T-helper 2 cell treated with Interferon-gamma antibody and Interleukin-4, amounts not matched to agents 100 ng/mL and 5 ng/mL, for 36 hours (primary cell): ENCODE measurements around the gene CIDEB. TPM values are rescaled to one million over a fixed set of nuclear protein-coding genes. Genes with fewer than 3 reads are reported as not detected.

ENCODE experiments used
- intact Hi-C: fragments of 100-400 bp; cut with micrococcal nuclease; formaldehyde crosslinking; loops from one replicate; pipeline ENCODE4 v1.15.1; 2023
- total RNA-seq: library from RNA; stranded (reverse); gene quantifications from 2 replicates; pipeline ENCODE4 v1.2.3, GENCODE V29; 2022

CIDEB gene
- total RNA-seq, 1 donor from 2014 or later, result 29.5 TPM

DNA sequence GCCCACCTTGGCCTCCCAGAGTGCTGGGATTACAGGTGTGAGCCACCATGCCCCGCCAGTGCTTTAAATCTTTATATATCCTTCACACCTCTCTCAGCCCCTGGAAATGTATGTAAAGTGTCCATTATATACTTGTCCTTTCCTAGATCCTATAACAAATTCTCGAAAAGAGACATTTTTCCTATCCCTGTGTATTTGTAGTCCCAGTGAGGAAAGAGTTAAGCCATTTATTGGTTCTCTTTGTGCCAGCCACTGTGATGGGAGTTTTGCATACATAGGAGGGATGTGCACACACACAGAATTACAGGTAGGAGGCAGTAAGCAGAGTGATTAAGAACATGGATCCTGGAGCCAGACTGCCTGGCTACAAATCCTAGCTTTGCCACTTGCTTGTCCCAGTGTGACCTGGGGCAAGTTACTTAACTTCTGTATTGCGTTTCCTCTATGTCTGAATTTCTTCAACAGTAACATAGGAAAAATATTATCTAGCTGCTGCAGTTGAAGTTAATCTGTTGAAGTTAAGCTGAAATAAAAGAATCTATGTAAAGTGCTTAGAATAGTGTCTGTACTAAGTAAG, 34.3 kb downstream of the CIDEB start:
- intact Hi-C loops, result no loop called here

DNA sequence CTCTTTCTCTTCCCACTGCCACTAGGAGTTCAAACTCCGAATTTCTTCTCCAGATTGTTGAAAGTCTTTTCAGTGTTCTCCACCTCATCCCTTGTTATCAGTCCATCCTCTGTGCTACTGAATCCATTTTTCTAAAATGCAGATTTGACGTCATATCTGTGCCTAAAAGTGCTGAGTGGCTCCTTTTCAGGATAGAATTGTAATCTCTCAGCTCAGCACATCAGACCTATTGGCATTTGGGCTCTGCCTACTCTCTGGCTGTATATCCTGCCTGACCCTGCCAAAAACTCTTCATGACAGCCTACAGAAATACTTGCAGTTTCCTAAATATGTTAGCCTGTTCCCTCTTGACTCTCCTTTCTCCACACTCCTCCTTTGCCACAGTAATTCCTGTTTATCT, 35.3 kb downstream of the CIDEB start:
- intact Hi-C loops, result no loop called here

DNA sequence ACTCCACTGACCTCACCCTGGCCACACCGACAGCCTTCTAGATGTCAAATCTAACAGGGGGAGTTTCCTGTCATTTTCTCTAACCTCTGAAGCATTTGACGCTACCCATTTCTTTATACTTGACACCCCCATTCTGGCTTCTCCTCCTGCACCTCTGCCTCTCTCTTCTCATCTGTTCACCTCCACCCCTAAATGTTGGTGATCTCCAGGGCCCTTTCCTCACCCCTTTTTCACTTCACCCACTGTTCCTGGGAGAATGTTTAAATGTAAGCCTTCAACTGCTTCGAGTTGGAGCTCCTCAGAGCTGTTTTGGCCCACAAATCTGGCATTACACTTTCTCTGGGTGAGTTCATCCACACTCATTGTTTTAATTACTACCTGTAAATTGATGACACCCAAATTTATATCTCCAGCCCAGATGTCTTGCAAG, 35.9 kb downstream of the CIDEB start:
- intact Hi-C loops, result loop anchor here (1.0 kb wide), 8 partner anchors 27 to 170 kb away; partner anchors contain the start of genes DHRS1, GMPR2, MDP1 and NEDD8

DNA sequence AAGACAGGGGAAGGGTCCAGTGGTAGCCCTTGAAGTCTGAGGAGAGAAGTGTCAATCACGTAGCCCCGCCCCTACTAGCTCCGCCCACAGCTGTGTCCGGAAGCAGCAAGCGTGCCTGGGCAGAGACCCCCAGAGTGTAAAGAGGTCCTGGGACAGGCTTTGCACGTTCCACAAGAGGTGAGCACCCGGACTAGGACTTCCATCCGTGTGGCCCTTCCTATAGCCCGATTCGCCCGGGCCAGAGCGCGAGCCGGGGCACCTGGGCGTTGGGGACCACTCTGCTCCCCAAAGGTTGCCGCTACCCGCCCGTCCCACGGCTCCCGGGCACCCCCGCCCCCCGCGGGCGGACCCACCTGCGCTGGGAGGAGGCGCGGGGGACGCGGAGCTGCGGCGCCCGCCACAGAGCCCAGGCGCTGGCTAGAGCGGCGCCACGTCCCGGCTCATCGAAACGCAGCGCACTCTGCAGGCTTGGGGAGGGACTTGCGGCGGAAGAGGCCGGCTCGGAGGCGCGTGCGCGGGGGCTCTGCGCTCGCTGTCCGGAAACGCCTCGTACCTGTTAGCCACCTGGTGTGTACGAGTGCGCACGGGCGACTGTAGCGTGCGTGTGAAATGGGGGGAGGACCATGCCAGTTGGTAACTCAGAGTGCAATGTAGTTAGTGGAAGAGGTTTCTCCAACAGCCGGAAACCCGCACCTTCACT, 36.5 kb downstream of the CIDEB start, which contains the start of gene RABGGTA:
Gene RABGGTA, minus strand, starts transcription at position 464 of the 700 bp plus-strand sequence. CDS start 482 bp downstream, outside the sequence.
- intact Hi-C loops, result loop anchor here (1.0 kb wide), 8 partner anchors 28 to 171 kb away; partner anchors contain the start of genes DHRS1, GMPR2, MDP1 and NEDD8

GRCh38 chr14:24270537-24271133, 37.1 kb downstream of the CIDEB start:
- intact Hi-C loops, result loop anchor here (1.0 kb wide), 8 partner anchors 28 to 172 kb away; partner anchors contain the start of genes DHRS1, GMPR2, MDP1 and NEDD8

GRCh38 chr14:24269910-24270536, 37.8 kb downstream of the CIDEB start:
- intact Hi-C loops, result no loop called here

DNA sequence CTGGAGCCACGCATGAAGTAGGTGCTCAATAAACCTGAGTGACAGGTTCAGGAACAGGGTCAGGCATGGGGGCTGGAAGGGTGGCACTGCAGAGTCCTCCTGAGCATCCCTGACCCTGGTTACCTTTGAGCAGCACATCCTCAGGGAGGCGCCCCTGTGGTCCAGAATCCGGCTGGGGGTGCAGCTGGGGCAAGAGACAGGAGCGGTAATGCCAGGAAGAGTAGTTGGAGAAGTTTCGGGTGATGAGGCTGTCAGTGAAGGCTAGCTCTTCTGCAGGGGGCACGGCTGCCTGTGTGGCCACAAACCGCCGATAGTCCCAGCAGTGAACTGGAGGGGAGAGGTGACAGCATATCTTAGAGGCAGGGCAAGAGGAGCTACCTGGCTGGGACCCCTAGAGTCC, 38.4 kb downstream of the CIDEB start:
- intact Hi-C loops, result no loop called here

DNA sequence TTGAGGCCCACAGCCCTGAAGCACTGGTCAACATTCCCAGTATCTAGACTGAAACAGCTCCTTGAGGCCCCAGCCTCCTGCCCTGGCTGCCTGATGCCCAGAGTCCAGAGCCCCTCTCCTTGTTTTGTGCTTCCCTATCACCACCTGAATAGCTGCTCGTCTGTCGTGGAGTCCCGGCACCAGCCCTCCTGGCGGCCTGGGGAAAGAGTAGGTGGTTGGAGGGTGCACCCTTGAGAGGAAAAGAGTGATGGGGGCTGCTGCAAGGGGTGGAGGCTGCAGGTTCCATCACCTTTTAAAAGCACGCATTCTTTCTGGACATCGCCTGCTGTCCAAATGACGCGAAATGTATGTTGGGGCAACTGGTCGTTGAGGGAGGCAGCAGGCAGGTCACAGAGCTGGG, 39.6 kb downstream of the CIDEB start:
- intact Hi-C loops, result no loop called here

DNA sequence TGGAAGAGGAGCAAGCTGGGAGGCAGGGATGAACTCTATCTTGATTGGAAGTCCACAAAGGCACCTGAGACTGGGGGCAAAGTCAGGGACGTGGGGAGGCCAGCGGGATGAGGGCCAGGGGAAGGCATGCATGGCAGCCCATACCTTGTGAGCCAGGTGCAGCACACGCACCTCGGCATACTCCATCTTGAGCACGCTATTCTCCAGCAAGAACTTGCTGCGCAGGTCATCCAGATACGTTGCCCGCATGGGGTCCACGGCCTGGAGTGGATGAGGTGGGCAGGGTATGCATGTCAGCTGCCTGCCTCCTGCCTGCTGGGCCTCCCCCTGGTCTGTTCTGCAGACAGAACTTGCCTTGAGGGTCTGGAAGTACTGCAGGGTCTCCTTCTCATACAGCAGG, 40.3 kb downstream of the CIDEB start:
- intact Hi-C loops, result no loop called here

GRCh38 chr14:24266344-24267244, 41.2 kb downstream of the CIDEB start:
- intact Hi-C loops, result no loop called here

DNA sequence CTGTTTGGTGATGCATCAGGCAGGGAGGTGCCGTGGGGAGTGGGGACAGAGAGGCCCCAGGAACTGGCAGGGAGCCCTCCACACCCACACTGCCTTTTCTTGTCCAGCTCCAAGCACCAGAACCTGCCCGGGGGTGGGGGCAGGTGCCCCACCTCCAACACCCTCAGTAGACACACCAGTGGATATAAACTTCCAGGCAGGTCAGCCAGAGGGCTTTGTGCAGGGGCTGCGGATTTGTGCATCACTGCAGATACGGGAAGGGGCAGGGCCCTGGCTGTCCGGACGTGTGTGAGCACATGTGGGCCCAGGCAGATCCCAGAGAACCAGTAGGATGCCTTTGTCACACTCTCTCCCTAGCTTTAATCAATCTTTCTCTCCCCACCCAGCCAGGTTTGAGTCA, 43.5 kb downstream of the CIDEB start:
- intact Hi-C loops, result no loop called here

GRCh38 chr14:24263848-24264247, 43.9 kb downstream of the CIDEB start:
- intact Hi-C loops, result no loop called here

DNA sequence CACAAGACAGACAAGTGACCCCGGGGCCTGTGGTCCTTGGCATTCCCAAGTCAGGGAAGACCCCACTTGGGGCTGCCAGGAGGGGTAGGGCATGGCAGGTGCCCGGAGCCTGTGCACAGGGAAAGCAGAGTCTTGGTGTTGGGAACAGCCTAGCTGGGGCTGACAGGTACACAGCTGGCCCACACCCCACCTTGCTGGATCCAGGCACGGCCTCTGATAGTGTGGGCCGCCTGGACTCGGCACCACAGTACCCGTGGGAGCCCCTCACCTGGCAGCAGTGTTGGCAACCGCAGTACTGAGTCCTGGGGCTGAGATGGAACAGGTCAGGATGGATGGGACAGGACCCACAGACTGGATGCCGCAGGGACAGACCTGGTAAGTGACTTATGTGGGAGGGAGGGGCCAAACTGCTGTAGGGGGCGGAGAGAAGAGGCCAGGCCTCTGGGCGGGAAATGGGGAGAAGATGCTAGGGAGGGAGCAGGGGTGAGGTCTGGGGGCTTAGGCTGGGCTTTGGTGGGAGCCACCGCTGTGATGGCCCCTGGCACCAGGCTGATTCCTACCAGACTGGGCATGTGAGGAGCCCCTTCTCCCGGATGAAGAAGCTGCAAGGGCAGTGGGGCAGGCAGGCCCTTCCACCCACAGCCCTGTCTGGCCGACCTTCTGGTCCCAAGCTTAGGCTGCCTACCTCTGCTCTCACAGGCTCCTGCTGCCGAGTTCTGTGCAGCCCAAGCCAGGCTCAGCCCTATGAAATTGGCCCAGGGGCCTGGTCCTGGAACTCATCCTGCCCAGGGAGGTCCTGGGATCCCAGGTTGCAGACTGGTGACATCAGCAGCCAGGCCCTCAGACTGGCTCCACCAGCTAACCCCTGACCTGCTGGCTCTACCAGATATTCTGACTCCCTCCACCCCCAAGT, 44.7 kb downstream of the CIDEB start, which contains the start of gene TGM1:
Gene TGM1, minus strand, starts transcription at position 357 of the 913 bp plus-strand sequence. CDS start 825 bp downstream, outside the sequence.
- intact Hi-C loops, result no loop called here

GRCh38 chr14:24261969-24262327, 45.8 kb downstream of the CIDEB start:
- intact Hi-C loops, result no loop called here

- intact Hi-C loops, result no loop called here
These were observed 46.4 kb downstream of the CIDEB start for GRCh38 chr14:24261256-24261968.

DNA sequence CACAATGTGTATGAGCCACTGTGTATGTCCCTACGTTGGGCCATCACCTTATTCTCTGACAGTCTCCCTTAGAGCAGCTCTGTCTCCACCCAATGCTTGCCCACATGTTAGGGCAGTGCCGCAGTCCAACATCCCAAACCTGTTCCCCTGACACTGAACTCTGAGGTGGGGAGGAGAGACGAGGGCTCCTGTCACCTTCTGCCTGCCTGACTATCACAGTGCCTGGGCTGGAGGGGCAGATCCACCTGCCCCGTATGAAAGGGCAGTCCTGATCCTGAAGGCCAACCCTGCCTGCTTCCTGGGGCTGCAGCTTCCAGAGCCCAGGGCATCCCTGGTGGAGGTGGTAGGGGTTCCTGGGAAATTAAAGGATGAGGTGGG, 47.0 kb downstream of the CIDEB start:
- intact Hi-C loops, result no loop called here

- intact Hi-C loops, result no loop called here
These were observed 47.6 kb downstream of the CIDEB start for GRCh38 chr14:24260026-24260779.

- intact Hi-C loops, result no loop called here
These were observed 48.3 kb downstream of the CIDEB start for GRCh38 chr14:24259282-24260025.
